H9 (cell line): Measurements from ENCODE around the gene GALE. TPM values are rescaled to one million over a fixed set of nuclear protein-coding genes. Genes with fewer than 3 reads are reported as not detected.

ENCODE experiments used
- DNase-seq: peaks from one replicate; pipeline ENCODE4 v3.0.0-alpha.2; 2017
- H2AFZ ChIP-seq: one replicate; pipeline ENCODE4 v1.6.1; 2013; ENCODE audit warnings: mild to moderate bottlenecking, low read length, control low read depth, moderate library complexity
- H2AK5ac ChIP-seq: 2 replicates; pipeline ENCODE4 v1.6.1; 2013; ENCODE audit warnings: low read length, control low read depth, mixed read lengths; ENCODE audit not compliant: insufficient read length
- H2BK120ac ChIP-seq: one replicate; pipeline ENCODE4 v1.6.1; 2013; ENCODE audit warnings: low read depth, mild to moderate bottlenecking, low read length, control low read depth, inconsistent platforms; ENCODE audit not compliant: poor library complexity, severe bottlenecking
- H2BK12ac ChIP-seq: 2 replicates; pipeline ENCODE4 v1.6.1; 2013; ENCODE audit warnings: low read length, control low read depth, mixed read lengths, low read depth; ENCODE audit not compliant: insufficient read length
- H2BK15ac ChIP-seq: 2 replicates; pipeline ENCODE4 v1.6.1; 2013; ENCODE audit warnings: low read depth, low read length, control low read depth
- H2BK20ac ChIP-seq: one replicate; pipeline ENCODE4 v1.6.1; 2013; ENCODE audit warnings: low read depth, mild to moderate bottlenecking, low read length, control low read depth, inconsistent platforms; ENCODE audit not compliant: poor library complexity, severe bottlenecking
- H2BK5ac ChIP-seq: 2 replicates; pipeline ENCODE4 v1.6.1; 2013; ENCODE audit warnings: low read length, control low read depth, mixed read lengths; ENCODE audit not compliant: insufficient read length
- H3K14ac ChIP-seq: 2 replicates; pipeline ENCODE4 v1.6.1; 2013; ENCODE audit warnings: low read length, control low read depth; ENCODE audit not compliant: insufficient read depth
- H3K18ac ChIP-seq: 2 replicates; pipeline ENCODE4 v1.6.1; 2013; ENCODE audit warnings: low read depth, mild to moderate bottlenecking, mixed read lengths, low read length, control low read depth; ENCODE audit not compliant: insufficient read length
- H3K23ac ChIP-seq: 2 replicates; pipeline ENCODE4 v1.6.1; 2013; ENCODE audit warnings: low read length, control low read depth, mixed read lengths, low read depth; ENCODE audit not compliant: insufficient read length
- H3K23me2 ChIP-seq: 2 replicates; pipeline ENCODE4 v1.6.1; 2013; ENCODE audit warnings: low read depth, mild to moderate bottlenecking, mixed read lengths, low read length, control low read depth; ENCODE audit not compliant: insufficient read length, poor library complexity, severe bottlenecking
- H3K27ac ChIP-seq: 2 replicates; pipeline ENCODE4 v1.5.1; 2013; ENCODE audit warnings: low read length, control low read depth, mixed read lengths, low read depth; ENCODE audit not compliant: insufficient read length
- H3K27me3 ChIP-seq: 2 replicates; pipeline ENCODE4 v1.6.1; 2013; ENCODE audit warnings: low read length, control low read depth, inconsistent platforms; ENCODE audit not compliant: insufficient read depth
- H3K4ac ChIP-seq: 2 replicates; pipeline ENCODE4 v1.6.1; 2013; ENCODE audit warnings: low read depth, mild to moderate bottlenecking, control low read depth, inconsistent platforms, low read length, moderate library complexity
- H3K4me1 ChIP-seq: 2 replicates; pipeline ENCODE4 v1.6.1; 2013; ENCODE audit warnings: low read length, control low read depth, inconsistent platforms; ENCODE audit not compliant: insufficient read depth
- H3K4me2 ChIP-seq: 2 replicates; pipeline ENCODE4 v1.6.1; 2013; ENCODE audit warnings: low read length, control low read depth, mixed read lengths; ENCODE audit not compliant: insufficient read length, insufficient read depth
- H3K56ac ChIP-seq: 2 replicates; pipeline ENCODE4 v1.6.1; 2013; ENCODE audit warnings: low read depth, mild to moderate bottlenecking, mixed read lengths, low read length, control low read depth; ENCODE audit not compliant: insufficient read length
- H3K79me1 ChIP-seq: 2 replicates; pipeline ENCODE4 v1.6.1; 2013; ENCODE audit warnings: low read depth, mild to moderate bottlenecking, moderate library complexity, low read length, control low read depth, inconsistent platforms; ENCODE audit not compliant: insufficient read depth, poor library complexity, severe bottlenecking
- H3K79me2 ChIP-seq: 2 replicates; pipeline ENCODE4 v1.6.1; 2013; ENCODE audit warnings: low read length, control low read depth, inconsistent platforms; ENCODE audit not compliant: insufficient read depth
- H3K9ac ChIP-seq: 2 replicates; pipeline ENCODE4 v1.6.1; 2013; ENCODE audit warnings: low read length, control low read depth, mixed read lengths; ENCODE audit not compliant: insufficient read length; ENCODE audit errors: extremely low read depth
- H3K9me3 ChIP-seq: one replicate; pipeline ENCODE4 v1.6.1; 2013; ENCODE audit warnings: low read depth, low read length, inconsistent platforms; ENCODE audit not compliant: control insufficient read depth
- H3T11ph ChIP-seq: one replicate; pipeline ENCODE4 v1.6.1; 2013; ENCODE audit warnings: mild to moderate bottlenecking, low read length, control low read depth, inconsistent platforms
- H4K20me1 ChIP-seq: one replicate; pipeline ENCODE4 v1.6.1; 2013; ENCODE audit not compliant: control insufficient read depth, insufficient read length, insufficient read depth
- H4K5ac ChIP-seq: 2 replicates; pipeline ENCODE4 v1.6.1; 2013; ENCODE audit warnings: low read depth, mild to moderate bottlenecking, mixed read lengths, low read length, control low read depth; ENCODE audit not compliant: insufficient read length
- H4K8ac ChIP-seq: replicated peaks from 2 replicates; pipeline ENCODE4 v1.6.1; 2013; ENCODE audit warnings: low read length, control low read depth, mixed read lengths, low read depth; ENCODE audit not compliant: insufficient read length
- H4K91ac ChIP-seq: 2 replicates; pipeline ENCODE4 v1.6.1; 2013; ENCODE audit warnings: low read depth, mild to moderate bottlenecking, moderate library complexity, mixed read lengths, low read length, control low read depth; ENCODE audit not compliant: insufficient read length
- H3K27ac Mint-ChIP-seq, 3 experiments: 2 replicates in 2 of 3; 3 replicates in 1 of 3; pipeline ENCODE4 v1.8.0; 2020 to 2021; ENCODE audit warnings: mixed read lengths in 3 of 3, mild to moderate bottlenecking in 1 of 3, moderate library complexity in 1 of 3
- H3K27me3 Mint-ChIP-seq: 2 replicates; pipeline ENCODE4 v1.8.0; 2021; ENCODE audit warnings: low read depth, mild to moderate bottlenecking, moderate library complexity, mixed read lengths
- H3K36me3 Mint-ChIP-seq, 3 experiments: 2 replicates in 2 of 3; 3 replicates in 1 of 3; pipeline ENCODE4 v1.8.0; 2020 to 2021; ENCODE audit warnings: low read depth in 3 of 3, mixed read lengths in 3 of 3; ENCODE audit not compliant: insufficient read depth in 1 of 3
- H3K4me1 Mint-ChIP-seq, 2 experiments: 2 replicates each; pipeline ENCODE4 v1.8.0; 2020; ENCODE audit warnings: mixed read lengths in 2 of 2
- H3K4me3 Mint-ChIP-seq, 2 experiments: 2 replicates in 1 of 2; 3 replicates in 1 of 2; pipeline ENCODE4 v1.8.0; 2020 to 2021; ENCODE audit warnings: mild to moderate bottlenecking in 2 of 2, mixed read lengths in 2 of 2, moderate library complexity in 1 of 2
- H3K9me3 Mint-ChIP-seq, 2 experiments: 2 replicates in 1 of 2; 3 replicates in 1 of 2; pipeline ENCODE4 v1.8.0; 2020; ENCODE audit warnings: mild to moderate bottlenecking in 2 of 2, mixed read lengths in 2 of 2, moderate library complexity in 1 of 2
- WGBS: extraction: QIAGEN DNeasy Blood & Tissue Kit; methylation state at CpG from one replicate; pipeline ENCODE4 v1.1.7; 2013; ENCODE audit warnings: missing lambda C conversion rate, low lambda C conversion rate, mixed read lengths; ENCODE audit not compliant: insufficient read length; ENCODE audit errors: extremely low coverage; 5-methylcytosine and 5-hydroxymethylcytosine counted together
- total RNA-seq: library from RNA; stranded (reverse); gene quantifications from 2 replicates; pipeline ENCODE4 v1.2.1, GENCODE V29; 2021
- TF ChIP-seq, protein P1 (sequence below): fragments of 200-600 bp; sonication (generic); conservative IDR thresholded peaks from 3 replicates; pipeline ENCODE4 v1.8.0; 2021; ENCODE audit warnings: antibody characterized with exemption, mild to moderate bottlenecking

Gene GALE
- total RNA-seq, 1 experiment from 2014 or later = 36.0 TPM

DNA sequence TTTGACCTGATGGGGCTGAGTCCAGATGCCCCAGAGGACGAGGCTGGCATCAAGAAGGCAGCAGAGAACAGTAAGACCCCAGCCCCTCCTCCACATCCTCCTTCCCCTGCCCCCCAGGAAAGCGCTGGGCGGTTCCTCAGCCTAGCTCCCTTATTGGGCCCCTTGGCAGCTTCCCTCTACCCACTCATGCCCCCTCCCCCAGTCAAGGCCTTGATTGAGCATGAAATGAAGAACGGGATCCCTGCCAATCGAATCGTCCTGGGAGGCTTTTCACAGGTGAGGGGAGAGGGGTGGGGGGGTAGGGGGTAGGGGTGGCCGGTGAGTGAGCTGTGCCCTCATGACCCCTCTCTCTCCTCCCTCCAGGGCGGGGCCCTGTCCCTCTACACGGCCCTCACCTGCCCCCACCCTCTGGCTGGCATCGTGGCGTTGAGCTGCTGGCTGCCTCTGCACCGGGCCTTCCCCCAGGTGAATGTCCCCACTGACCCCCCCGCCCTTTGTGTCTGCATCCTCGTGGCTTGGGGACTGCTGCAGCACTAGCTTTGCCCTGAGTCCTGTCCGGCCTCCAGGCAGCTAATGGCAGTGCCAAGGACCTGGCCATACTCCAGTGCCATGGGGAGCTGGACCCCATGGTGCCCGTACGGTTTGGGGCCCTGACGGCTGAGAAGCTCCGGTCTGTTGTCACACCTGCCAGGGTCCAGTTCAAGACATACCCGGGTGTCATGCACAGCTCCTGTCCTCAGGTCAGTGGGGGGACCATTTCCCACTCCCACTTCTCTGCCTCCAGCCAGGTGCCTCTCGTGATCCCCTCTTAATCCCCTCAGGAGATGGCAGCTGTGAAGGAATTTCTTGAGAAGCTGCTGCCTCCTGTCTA lies 6.5 kb downstream of the GALE start:
- DNase-seq = no peak
- Histone ChIP-seq H4K20me1 (no peaks in the 10 kb centered on the region), H3K4ac (no peak overlapping the region), H3T11ph (no peak overlapping the region), H3K23me2 (peaks cover 16% of the 10 kb centered on the region), H3K27me3 (no peaks in the 10 kb centered on the region), H4K91ac (no peak overlapping the region), H2AFZ (no peak overlapping the region), H3K79me1 (peaks cover 8% of the 10 kb centered on the region), H3K4me2 (no peak overlapping the region), H3K9ac (no peak overlapping the region), H4K8ac (no peak overlapping the region), H2BK5ac (no peak overlapping the region), H2BK20ac (no peak overlapping the region), H3K14ac (no peak overlapping the region), H3K4me1 (no peaks in the 10 kb centered on the region), H2BK12ac (no peak overlapping the region), H3K9me3 (no peaks in the 10 kb centered on the region), H3K79me2 (peaks cover 6% of the 10 kb centered on the region; the same call in 1 of the 2 replicates), H2BK15ac (no peak overlapping the region), H2AK5ac (no peak overlapping the region), H4K5ac (no peak overlapping the region), H3K56ac (no peak overlapping the region), H3K18ac (no peak overlapping the region), H2BK120ac (no peak overlapping the region), H3K23ac (no peak overlapping the region), H3K27ac (no peak overlapping the region)
- Mint-ChIP-seq H3K27me3 (no peaks in the 10 kb centered on the region), H3K4me3 (no peak overlapping the region), H3K4me1 (peaks cover 13 to 20% of the 10 kb centered on the region in 2 experiments), H3K9me3 (no peaks in the 10 kb centered on the region), H3K36me3 (peaks cover 7 to 50% (median 28%) of the 10 kb centered on the region in 3 experiments), H3K27ac (no peak overlapping the region)
- WGBS = no CpG with 5 or more reads among the region's 21 CpGs
- TF ChIP-seq, protein P1, sequence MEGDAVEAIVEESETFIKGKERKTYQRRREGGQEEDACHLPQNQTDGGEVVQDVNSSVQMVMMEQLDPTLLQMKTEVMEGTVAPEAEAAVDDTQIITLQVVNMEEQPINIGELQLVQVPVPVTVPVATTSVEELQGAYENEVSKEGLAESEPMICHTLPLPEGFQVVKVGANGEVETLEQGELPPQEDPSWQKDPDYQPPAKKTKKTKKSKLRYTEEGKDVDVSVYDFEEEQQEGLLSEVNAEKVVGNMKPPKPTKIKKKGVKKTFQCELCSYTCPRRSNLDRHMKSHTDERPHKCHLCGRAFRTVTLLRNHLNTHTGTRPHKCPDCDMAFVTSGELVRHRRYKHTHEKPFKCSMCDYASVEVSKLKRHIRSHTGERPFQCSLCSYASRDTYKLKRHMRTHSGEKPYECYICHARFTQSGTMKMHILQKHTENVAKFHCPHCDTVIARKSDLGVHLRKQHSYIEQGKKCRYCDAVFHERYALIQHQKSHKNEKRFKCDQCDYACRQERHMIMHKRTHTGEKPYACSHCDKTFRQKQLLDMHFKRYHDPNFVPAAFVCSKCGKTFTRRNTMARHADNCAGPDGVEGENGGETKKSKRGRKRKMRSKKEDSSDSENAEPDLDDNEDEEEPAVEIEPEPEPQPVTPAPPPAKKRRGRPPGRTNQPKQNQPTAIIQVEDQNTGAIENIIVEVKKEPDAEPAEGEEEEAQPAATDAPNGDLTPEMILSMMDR = no peak
